Endothelial cell (in vitro differentiated cells): ENCODE results near the gene ATAD1. TPM values are rescaled to one million over a fixed set of nuclear protein-coding genes. Genes with fewer than 3 reads are reported as not detected.
"Not testable (repeated sequence)": the region's sequence is repeated elsewhere in the genome, so short reads cannot be mapped to it uniquely, and the experiment has no call there.

Experiments used
- DNase-seq: peaks from one replicate; pipeline ENCODE4 v3.0.0; 2021; ENCODE audit warnings: low spot score
- H3K27ac Mint-ChIP-seq: one replicate; pipeline ENCODE4 v1.8.0; 2021; ENCODE audit warnings: mixed read lengths, inconsistent platforms; ENCODE audit not compliant: unreplicated experiment
- H3K27me3 Mint-ChIP-seq: one replicate; pipeline ENCODE4 v1.8.0; 2021; ENCODE audit warnings: mild to moderate bottlenecking, moderate library complexity, mixed read lengths, inconsistent platforms; ENCODE audit not compliant: unreplicated experiment
- H3K36me3 Mint-ChIP-seq: one replicate; pipeline ENCODE4 v1.8.0; 2021; ENCODE audit warnings: mild to moderate bottlenecking, low read depth, mixed read lengths, inconsistent platforms; ENCODE audit not compliant: unreplicated experiment
- H3K4me1 Mint-ChIP-seq: one replicate; pipeline ENCODE4 v1.8.0; 2021; ENCODE audit warnings: mild to moderate bottlenecking, mixed read lengths, inconsistent platforms; ENCODE audit not compliant: unreplicated experiment
- H3K4me3 Mint-ChIP-seq: one replicate; pipeline ENCODE4 v1.8.0; 2021; ENCODE audit warnings: mild to moderate bottlenecking, mixed read lengths, inconsistent platforms; ENCODE audit not compliant: unreplicated experiment
- H3K9me3 Mint-ChIP-seq: one replicate; pipeline ENCODE4 v1.8.0; 2021; ENCODE audit warnings: mixed read lengths, inconsistent platforms; ENCODE audit not compliant: unreplicated experiment
- total RNA-seq: library from RNA; stranded (reverse); fragmentation: NEBNext Ultra II Directional; extraction: Animal tissue kit (Norgen Biotek cat#: 25700); gene quantifications from one replicate; pipeline ENCODE4 v1.2.1, GENCODE V29; 2021; ENCODE audit not compliant: unreplicated experiment
- TF ChIP-seq, protein P1 (sequence below): fragments of 200-600 bp; sonication (generic); IDR thresholded peaks from one replicate; pipeline ENCODE4 v1.5.0; 2021; ENCODE audit warnings: antibody characterized with exemption; ENCODE audit not compliant: unreplicated experiment

Gene ATAD1
- total RNA-seq, 1 donor from 2014 or later: 38.0 TPM

DNA sequence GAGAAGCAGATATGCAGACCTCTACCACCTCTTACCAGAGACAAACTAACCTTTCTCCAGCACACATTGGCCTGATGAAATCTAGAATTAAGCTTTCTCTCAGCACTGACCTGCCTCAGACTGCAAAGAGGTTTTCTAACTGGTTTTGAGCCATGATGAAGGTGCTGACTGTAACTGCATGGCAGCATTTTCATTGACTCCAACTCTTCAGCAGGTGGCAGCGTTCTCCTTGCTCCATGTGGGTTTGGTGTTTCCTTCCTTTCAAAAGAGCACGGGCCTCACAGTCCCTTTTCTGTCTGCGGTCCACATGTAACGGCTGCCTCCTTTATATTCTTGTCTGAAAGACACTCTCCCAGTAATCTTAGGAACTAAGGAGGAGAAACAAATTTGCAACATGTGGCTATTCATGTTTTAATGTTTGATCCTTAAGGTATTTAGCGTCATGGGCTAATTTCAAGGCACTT, 32.7 kb upstream of the ATAD1 start:
- Mint-ChIP-seq H3K4me3 (no peak overlapping the region), H3K36me3 (no peaks in the 10 kb centered on the region), H3K9me3 (no peaks in the 10 kb centered on the region), H3K27me3 (peaks cover 4% of the 10 kb centered on the region), H3K27ac (no peak overlapping the region), H3K4me1 (peaks cover 8% of the 10 kb centered on the region)
- TF ChIP-seq, protein P1, sequence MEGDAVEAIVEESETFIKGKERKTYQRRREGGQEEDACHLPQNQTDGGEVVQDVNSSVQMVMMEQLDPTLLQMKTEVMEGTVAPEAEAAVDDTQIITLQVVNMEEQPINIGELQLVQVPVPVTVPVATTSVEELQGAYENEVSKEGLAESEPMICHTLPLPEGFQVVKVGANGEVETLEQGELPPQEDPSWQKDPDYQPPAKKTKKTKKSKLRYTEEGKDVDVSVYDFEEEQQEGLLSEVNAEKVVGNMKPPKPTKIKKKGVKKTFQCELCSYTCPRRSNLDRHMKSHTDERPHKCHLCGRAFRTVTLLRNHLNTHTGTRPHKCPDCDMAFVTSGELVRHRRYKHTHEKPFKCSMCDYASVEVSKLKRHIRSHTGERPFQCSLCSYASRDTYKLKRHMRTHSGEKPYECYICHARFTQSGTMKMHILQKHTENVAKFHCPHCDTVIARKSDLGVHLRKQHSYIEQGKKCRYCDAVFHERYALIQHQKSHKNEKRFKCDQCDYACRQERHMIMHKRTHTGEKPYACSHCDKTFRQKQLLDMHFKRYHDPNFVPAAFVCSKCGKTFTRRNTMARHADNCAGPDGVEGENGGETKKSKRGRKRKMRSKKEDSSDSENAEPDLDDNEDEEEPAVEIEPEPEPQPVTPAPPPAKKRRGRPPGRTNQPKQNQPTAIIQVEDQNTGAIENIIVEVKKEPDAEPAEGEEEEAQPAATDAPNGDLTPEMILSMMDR: peak; percentile 35
- DNase-seq: peak; percentile 50

DNA sequence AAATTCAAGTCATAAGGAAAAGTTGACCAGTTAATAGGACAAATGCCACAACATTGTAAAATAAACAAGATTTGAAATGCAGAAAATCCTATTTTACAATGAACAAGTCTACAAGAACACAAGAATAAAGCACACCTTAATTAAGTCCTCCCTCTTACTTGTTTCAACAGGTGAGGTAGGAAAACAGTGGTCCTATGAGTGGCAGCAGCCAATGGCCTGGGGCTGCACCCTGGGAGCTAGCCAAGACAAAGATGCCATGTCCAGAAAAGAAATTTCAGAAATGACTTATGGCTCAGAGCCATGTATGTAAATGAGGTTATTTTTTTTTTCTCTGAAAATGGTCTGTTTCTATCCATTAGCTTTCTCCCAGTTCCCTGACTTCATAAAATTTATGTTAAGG, 31.0 kb upstream of the ATAD1 start:
- Mint-ChIP-seq H3K36me3 (no peaks in the 10 kb centered on the region), H3K4me1 (peaks cover 7% of the 10 kb centered on the region), H3K4me3 (no peak overlapping the region), H3K27me3 (peaks cover 4% of the 10 kb centered on the region), H3K27ac (no peak overlapping the region), H3K9me3 (no peaks in the 10 kb centered on the region)
- TF ChIP-seq, protein P1: no peak
- DNase-seq: no peak

DNA sequence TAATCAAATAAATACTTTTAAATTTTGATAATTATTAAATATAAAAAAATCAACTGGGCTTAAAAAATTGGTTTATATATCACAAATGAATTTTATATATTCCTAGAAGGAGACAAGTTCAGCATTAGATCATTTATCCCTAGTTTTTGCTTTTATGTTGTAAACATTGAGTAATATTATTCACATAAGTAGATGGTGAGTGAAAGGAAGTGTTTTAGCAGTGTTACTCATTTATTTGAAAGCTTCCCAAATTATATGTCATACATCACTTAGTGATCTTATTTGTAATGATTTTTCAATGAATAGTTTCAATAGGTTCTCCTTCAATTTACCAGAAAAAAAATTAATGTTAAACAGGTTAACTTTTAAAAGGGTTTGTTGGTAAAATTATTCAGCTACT, 29.5 kb upstream of the ATAD1 start:
- peaks cover 4% of the 10 kb centered on the region for H3K27me3 Mint-ChIP-seq
- no peaks in the 10 kb centered on the region for H3K9me3 Mint-ChIP-seq
- H3K36me3 Mint-ChIP-seq: no peaks in the 10 kb centered on the region
- no peak overlapping the region for H3K4me3 Mint-ChIP-seq
- TF ChIP-seq, protein P1: no peak
- H3K27ac Mint-ChIP-seq: no peak overlapping the region
- H3K4me1 Mint-ChIP-seq: peaks cover 5% of the 10 kb centered on the region
- DNase-seq: no peak

DNA sequence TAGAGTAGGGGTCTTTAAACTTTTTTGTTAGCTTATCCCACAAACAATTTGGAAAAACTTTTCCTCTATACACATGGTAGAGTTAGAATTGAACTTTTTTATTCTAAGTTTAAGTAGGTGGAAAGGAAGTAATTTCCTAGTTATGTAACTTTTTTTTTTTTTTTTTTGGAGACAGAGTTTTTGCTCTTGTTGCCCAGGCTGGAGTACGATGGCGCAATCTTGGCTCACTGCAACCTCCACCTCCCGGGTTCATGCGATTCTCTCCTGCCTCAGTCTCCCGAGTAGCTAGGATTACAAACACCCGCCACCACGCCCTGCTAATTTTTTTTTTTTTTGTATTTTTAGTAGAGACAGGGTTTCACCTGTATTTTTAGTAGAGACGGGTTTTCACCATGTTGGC, 28.7 kb upstream of the ATAD1 start:
- not testable (repeated sequence) for H3K4me1 Mint-ChIP-seq, H3K36me3 Mint-ChIP-seq, H3K4me3 Mint-ChIP-seq, H3K9me3 Mint-ChIP-seq, H3K27ac Mint-ChIP-seq, DNase-seq, H3K27me3 Mint-ChIP-seq

DNA sequence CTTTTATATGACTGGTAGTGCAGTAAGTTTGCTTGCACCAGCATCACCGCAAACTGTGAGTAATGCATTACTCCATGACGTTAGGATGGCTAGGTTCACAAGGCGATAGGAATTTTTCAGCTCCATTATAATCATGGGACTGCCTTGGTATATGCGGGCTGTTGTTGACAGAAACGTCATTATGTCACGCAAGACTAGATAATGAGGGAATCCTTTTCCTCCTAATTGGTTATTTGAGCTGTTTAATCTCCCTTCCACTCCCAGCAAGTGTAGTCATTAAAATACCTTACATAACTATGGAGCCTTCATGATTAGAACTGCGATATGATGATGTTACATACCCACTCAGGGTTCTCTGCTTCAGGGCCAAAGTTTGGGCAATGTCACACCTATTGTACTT, 28.0 kb upstream of the ATAD1 start:
- no peak overlapping the region for H3K27ac Mint-ChIP-seq
- peaks cover 3% of the 10 kb centered on the region for H3K4me1 Mint-ChIP-seq
- no peaks in the 10 kb centered on the region for H3K9me3 Mint-ChIP-seq
- DNase-seq: no peak
- H3K36me3 Mint-ChIP-seq: no peaks in the 10 kb centered on the region
- no peak overlapping the region for H3K4me3 Mint-ChIP-seq
- TF ChIP-seq, protein P1: no peak
- peaks cover 2% of the 10 kb centered on the region for H3K27me3 Mint-ChIP-seq

DNA sequence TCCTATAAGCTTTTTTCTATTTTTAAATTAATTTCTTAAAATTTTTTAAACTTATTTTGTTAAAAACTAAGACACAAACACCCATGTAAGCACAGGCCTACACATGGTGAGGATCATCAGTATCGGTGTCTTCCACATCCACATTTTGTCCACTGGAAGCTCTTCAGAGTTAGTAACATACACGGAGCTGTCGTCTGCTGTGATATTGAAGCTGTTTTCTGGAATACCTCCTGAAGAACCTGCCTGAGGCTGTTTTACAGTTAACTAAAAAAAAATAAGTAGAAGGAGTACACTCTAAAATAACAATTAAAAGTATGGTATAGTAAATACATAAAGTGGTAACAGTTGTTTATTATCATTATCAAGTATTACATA, 27.6 kb upstream of the ATAD1 start:
- no peak for DNase-seq
- H3K4me1 Mint-ChIP-seq: peaks cover 3% of the 10 kb centered on the region
- H3K9me3 Mint-ChIP-seq: no peaks in the 10 kb centered on the region
- no peaks in the 10 kb centered on the region for H3K36me3 Mint-ChIP-seq
- peaks cover 2% of the 10 kb centered on the region for H3K27me3 Mint-ChIP-seq
- H3K4me3 Mint-ChIP-seq: no peak overlapping the region
- TF ChIP-seq, protein P1: no peak
- H3K27ac Mint-ChIP-seq: no peak overlapping the region
